Activated effector memory CD4-positive, alpha-beta T cell treated with anti-CD3 and anti-CD28 coated beads, Interleukin-2, amount 50 U/mL, for 16 hours (primary cell): ENCODE results near the gene NKX6-2.

ENCODE experiments used
- DNase-seq: peaks from one replicate; pipeline ENCODE4 v3.0.0-alpha.2; 2020

The NKX6-2 gene

GRCh38 chr10:132785723-132786475, at the start of gene NKX6-2:
NKX6-2 (minus strand) TSS chr10:132786147; CDS start chr10:132785948, 199 bp downstream.
- DNase-seq = no peak

GRCh38 chr10:132834891-132835847, 49.2 kb upstream of the NKX6-2 start:
- DNase-seq = no peak

DNA sequence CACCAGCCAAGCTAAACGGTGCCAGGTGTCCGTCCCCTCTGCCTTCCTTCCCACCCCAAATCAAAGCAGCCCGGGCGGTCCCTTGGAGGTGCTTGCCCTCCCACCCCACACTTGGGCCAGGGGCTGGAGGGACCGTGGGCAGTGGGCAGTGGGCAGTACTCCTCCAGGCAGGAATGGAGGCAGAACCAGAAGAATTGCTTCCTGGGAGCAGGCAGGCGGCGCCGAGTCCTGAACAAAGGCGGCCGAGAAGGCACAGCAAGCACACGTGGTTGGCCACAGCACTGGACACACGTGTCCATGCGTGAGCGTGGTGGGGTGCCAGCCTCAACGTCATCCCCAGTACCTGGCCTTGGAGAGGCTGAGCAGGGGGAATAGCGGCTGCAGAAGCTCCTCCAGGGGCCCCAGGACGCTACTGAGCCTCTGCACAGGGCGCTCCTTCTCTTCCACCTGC, 48.4 kb upstream of the NKX6-2 start:
- no peak for DNase-seq

DNA sequence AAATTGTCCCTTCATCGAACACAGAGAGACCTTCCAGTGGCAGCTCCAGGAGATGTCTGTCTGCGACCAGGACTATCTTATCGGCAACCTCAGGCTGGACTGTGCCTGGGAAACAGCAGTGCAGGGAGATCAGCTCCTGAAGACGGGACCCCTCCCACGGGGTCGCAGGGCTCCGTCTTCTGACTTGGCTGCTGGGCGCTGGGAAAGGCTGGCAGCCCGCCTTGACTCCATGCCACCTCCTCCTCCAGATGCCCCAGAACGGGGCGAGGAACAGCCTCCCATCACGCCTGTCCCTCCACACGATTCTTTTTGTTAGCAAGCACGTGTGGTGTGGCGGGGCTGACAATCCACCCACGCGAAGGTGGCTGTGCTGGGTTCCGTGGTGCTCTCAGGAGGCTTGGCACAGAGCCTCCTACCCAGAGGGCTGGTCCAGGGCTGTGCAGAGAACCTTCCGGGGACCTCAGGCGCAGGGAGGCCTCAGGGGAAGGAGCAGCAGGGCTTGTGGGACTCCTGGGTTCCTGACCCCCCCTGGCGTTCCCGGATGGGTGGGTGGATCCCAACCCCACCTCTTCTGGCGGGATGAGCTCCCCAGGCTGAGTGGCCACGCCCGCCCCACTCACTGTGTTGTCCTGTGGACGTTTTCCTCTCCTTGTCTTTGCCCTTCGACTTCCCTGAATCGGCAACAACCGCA, 47.6 kb upstream of the NKX6-2 start:
- DNase-seq = no peak

DNA sequence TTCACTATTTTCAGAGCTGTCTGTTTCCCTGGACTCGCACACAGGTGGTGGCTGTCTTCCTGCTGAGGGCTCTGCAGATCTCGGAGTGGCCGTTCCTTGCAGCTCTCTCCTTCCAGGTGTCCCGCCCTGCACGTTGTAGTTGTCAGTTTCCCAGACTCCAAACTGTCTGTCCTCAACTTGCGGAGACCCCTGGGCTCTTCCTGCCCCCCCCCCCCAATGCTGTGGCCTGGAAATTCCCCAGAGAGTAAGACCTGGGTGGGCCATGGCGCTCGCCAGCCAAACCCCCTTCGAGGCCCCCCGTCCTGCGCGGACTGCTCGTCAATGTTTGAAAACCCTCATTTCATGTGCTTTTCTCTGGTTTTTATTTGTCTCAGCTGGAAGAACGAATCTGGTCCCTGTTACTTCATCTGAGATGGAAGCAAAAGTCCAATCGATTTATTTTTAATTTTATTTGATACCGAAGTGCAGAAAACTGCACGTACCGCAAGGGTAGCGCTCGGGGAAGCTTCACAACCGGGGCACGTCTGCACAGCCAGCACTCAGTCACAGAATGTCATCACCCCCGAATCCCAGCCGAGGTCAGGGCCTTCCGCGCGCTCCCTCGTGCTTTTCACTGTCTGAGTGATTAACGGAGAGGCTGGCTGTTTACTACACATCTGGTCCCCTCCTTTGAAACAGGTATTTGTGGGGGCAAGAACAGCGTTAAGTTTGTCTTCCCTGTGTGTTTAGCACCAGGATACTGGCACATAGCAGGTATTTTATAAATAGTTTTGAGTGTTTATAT, 46.4 kb upstream of the NKX6-2 start:
- no peak for DNase-seq

DNA sequence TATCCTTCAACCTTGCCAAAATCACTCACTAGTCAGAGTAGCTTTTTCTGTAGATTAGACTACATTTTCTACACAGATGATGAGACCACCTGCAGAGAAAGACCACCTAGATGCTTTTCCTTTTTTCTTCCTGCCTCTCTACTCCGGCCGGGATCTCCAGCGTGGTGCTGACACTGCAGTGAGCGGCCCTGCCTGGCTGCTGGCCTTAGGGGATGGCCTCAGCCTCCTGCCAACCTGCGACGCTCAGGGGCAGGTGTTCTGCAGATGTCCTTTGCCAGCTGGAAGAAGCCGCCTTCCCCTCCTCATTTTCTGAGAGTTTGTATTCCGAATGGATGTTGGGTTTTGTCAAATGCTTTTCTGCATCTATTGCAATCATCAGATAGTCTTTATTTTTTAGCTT, 43.5 kb upstream of the NKX6-2 start:
- DNase-seq = no peak

DNA sequence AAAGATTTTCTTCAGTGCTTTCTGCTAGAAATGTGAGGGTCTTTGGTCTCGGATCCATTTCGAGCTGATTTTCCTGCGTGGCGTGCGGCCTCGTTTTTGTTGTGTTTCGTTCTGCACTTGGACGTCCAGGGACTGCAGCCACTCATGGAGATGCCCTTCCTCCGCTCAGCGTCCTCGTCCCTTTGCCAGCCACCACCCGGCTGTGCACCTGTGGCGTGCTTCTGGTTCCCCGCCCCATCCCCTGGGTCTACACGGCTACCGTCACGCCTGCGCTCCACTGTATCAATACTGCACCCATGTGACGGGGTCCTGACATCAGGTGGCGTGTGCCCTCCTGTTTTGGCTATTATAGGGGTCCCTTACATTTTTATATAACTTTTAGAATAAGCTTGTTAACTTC, 42.7 kb upstream of the NKX6-2 start:
- peak; percentile 49 for DNase-seq

DNA sequence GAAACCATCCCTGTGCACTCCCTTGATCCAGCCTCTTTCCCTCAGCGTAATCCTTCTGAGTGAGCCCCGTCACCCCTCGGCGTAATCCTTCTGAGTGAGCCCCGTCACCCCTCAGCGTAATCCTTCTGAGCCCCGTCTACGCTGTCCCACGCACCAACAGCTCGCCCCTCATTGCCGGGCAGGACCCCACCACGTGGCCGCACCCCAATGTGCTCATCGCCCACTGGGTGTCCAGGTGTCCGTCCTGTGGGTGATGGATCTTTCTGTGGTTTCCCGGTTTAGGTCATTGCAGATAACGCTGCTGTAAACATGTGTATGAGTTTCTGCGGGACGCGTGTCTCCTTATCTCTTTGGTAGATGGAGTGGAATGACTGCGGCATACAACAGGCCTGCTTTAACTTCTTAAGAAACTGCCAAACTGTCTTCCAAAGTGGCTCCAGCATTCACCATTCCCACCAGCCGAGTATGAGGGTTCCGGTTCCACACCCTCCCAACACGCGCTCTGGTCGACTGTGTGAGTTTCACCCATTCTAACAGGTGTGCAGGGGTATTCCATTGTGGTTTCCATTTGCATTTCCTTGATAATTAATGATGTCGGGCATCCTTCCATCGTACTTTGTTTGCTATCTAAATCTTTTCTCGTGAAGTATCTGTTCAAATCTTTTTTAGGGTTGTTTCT, 42.1 kb upstream of the NKX6-2 start:
- DNase-seq = peak; percentile 41

DNA sequence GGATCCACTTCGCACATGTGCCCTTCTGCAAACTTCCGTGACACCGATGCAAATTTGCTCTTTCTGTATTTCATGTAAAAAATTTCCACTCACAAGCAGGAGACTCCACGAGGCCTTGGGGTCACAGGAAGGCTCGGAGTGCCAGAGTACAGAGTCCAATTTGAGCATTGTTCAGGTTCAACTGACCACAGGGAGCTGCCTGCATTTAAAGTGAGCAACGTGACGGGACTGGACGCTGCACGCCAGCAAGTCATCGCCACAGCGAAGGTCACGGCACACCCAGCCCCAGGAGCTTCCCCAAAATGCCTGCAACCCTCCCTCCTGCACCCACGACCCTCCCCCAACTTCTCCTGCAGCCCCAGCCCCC, 41.5 kb upstream of the NKX6-2 start:
- no peak for DNase-seq

GRCh38 chr10:132826524-132827422, 40.8 kb upstream of the NKX6-2 start:
- peak; percentile 54 for DNase-seq

GRCh38 chr10:132825783-132826523, 40.0 kb upstream of the NKX6-2 start:
- DNase-seq = peak; percentile 58

GRCh38 chr10:132820056-132820455, 34.1 kb upstream of the NKX6-2 start:
- DNase-seq = peak; percentile 54

DNA sequence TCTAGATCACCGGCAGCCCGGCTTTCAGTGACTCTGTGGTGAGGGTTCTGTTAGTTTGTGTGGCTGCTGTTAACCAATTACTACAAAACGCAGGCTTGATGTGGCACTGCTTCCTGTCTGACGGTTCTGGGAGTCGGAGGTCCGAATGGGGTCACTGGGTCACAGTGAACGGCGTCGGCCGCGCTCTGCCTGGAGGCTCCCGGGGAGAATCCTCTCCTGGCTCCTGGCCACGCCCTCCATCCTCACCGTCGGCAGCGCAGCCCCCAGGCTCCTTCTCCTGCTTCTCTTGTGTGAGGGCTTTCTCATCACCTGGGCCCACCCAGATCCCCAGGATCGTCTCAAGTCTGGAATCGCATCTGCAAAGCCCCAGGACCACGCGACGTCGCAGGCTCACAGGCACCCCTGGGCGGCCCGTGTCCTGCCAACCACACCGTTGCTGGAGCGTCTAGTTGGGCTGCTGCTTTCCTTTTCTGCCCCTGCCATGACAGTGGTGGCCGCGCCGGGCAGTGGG, 31.8 kb upstream of the NKX6-2 start:
- DNase-seq = peak; percentile 46

DNA sequence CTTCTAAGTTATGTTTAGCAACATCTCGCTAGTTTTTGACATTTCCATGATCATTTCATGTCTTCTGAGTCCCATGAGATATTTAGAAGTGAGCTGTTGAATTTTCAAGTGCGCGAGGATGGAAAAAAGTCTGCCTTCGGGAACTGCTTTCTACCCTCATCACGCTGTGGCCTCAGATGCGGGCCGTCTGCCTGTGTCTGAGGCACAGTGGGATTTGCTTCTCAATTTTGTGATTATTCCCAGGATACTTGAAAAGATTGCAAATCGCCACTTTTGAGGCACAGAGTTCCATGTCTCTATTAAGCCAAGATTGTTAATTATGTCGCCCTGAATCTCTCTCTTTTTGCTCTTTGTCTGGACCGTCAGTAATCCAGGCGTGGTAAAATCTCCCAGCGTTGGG, 30.8 kb upstream of the NKX6-2 start:
- DNase-seq = peak; percentile 8

- DNase-seq = peak; percentile 42
Measured at GRCh38 chr10:132815168-132815857, 29.4 kb upstream of the NKX6-2 start.

DNA sequence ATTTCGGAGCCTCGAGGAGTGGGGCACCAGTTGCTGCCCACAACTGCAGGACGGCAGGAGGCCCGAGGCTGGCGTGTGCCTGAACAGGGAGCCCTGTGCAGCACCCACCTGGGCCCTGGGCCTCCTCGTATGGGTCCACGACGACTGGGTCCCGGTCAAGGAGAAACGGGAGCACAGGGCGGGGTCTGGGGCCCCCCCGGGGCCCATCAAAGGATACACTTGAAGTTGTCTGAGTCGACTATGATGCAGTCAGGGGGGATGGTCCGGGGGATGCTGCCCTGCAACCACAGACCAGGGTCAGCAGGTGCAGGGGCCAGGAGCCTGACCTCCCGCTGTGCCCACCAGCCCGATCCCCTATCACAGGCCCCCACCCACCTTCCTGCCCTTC, 28.5 kb upstream of the NKX6-2 start:
- peak; percentile 39 for DNase-seq

- peak; percentile 28 for DNase-seq
Measured at GRCh38 chr10:132813560-132814468, 27.9 kb upstream of the NKX6-2 start.

- DNase-seq = no peak
Measured at GRCh38 chr10:132813001-132813401, 27.1 kb upstream of the NKX6-2 start.
